ELF-1 (cell line): ENCODE results near the gene PIK3R6.

Experiments used
- DNase-seq: peaks from one replicate; pipeline ENCODE4 v3.0.0-alpha.2; 2016; ENCODE audit warnings: low read depth, low spot score

The PIK3R6 gene

GRCh38 chr17:8867361-8867981, at the start of gene PIK3R6:
Gene PIK3R6, minus strand, starts transcription at chr17:8867674. Its CDS starts 17,880 bp downstream, at chr17:8849794.
- no peak for DNase-seq

GRCh38 chr17:8916466-8916865, 49.0 kb upstream of the PIK3R6 start:
- no peak for DNase-seq

GRCh38 chr17:8914554-8914953, 47.1 kb upstream of the PIK3R6 start:
- no peak for DNase-seq

- no peak for DNase-seq
Observed at GRCh38 chr17:8913879-8914278, 46.4 kb upstream of the PIK3R6 start.

- DNase-seq = no peak
Observed at GRCh38 chr17:8913091-8913490, 45.6 kb upstream of the PIK3R6 start.

GRCh38 chr17:8912084-8912981, 44.9 kb upstream of the PIK3R6 start:
- no peak for DNase-seq

- DNase-seq = no peak
Observed at GRCh38 chr17:8910969-8911604, 43.6 kb upstream of the PIK3R6 start.

- no peak for DNase-seq
Observed at GRCh38 chr17:8909586-8910270, 42.3 kb upstream of the PIK3R6 start.

GRCh38 chr17:8905331-8905730, 37.9 kb upstream of the PIK3R6 start:
- no peak for DNase-seq

- DNase-seq = no peak
Observed at GRCh38 chr17:8904686-8905085, 37.2 kb upstream of the PIK3R6 start.

- no peak for DNase-seq
Observed at GRCh38 chr17:8904201-8904600, 36.7 kb upstream of the PIK3R6 start.

- no peak for DNase-seq
Observed at GRCh38 chr17:8900626-8901585, 33.4 kb upstream of the PIK3R6 start.

- DNase-seq = no peak
Observed at GRCh38 chr17:8900207-8900606, 32.7 kb upstream of the PIK3R6 start.

GRCh38 chr17:8898636-8899035, 31.2 kb upstream of the PIK3R6 start:
- no peak for DNase-seq

- no peak for DNase-seq
Observed at GRCh38 chr17:8898126-8898525, 30.7 kb upstream of the PIK3R6 start.

- no peak for DNase-seq
Observed at GRCh38 chr17:8896641-8897635, 29.5 kb upstream of the PIK3R6 start.

- no peak for DNase-seq
Observed at GRCh38 chr17:8896087-8896486, 28.6 kb upstream of the PIK3R6 start.

- DNase-seq = peak; percentile 79
Observed at GRCh38 chr17:8894673-8895578, 27.5 kb upstream of the PIK3R6 start.
